GM12873 (cell line): ENCODE results near the gene SKP2.

ENCODE experiments used
- CTCF ChIP-seq: IDR thresholded peaks from 2 replicates; pipeline ENCODE4 v1.5.1; 2012; ENCODE audit warnings: low read depth, mild to moderate bottlenecking, moderate library complexity, low read length, control low read depth; ENCODE audit not compliant: insufficient read depth; ENCODE audit errors: missing control alignments

The SKP2 gene

GRCh38 chr5:36180556-36181350 lies 28.8 kb downstream of the SKP2 start:
- TF ChIP-seq CTCF: no peak

GRCh38 chr5:36181774-36182173 lies 29.9 kb downstream of the SKP2 start:
- TF ChIP-seq CTCF: no peak

- no peak for TF ChIP-seq CTCF
These were observed 41.8 kb downstream of the SKP2 start for GRCh38 chr5:36193746-36194145.

DNA sequence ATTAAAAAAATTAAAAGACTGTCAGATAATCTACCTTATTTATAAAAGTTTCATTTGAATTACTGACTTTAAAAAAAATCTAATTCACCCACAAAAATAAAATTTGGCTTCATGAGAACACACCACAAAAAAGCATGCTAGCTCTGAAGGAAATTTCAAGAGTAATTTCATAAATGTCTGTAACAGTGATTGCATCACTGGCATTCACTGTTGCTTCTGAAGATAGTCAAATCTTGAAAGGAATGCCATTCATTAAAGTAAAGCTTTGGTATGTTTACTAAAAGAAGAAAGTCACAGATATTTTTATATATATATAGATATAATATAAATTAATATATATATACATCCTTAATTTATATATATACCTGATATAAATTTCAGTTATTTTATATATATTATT lies 46.4 kb downstream of the SKP2 start:
- TF ChIP-seq CTCF: no peak

DNA sequence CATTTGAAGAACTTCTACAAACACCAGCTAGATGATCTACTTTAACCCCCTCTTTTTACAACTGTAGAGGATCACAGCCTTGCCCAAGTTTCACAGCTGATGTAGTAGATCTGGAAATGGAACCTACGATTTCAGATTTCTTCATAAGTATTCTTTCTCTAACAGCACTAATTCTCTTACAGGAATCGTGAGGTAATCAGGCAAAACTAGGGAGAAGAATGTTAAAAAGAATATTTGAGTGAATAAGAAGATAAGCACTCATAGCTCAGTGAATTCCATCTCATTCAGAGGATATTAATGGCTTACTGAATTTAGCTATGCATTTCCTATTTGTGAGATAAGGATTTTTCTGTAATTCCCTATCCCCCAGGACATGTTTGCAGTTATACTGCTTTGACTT lies 47.7 kb downstream of the SKP2 start:
- TF ChIP-seq CTCF: no peak

- TF ChIP-seq CTCF: no peak
These were observed 48.6 kb downstream of the SKP2 start for GRCh38 chr5:36200513-36200912.

DNA sequence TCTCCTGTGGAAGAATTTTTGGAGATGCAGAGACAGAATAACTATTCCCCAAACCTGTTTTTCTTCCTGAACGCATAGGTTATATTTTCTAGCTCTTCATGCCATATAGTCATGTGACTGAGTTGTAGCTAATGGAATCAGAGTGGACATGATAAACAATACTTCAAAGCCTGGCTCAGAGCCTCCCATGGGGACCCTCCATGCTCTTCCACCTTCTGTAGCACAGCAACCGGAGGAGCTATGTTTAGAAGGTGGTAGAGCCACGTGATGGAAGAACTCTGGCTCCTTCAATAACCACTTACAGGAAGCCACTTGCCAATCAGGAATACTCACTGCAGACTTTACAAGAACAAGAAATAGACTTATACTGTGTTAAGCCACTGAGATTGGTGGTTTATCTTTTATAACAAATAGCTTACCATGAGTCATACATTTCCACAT lies 50.6 kb downstream of the SKP2 start:
- no peak for TF ChIP-seq CTCF

- no peak for TF ChIP-seq CTCF
These were observed 53.4 kb downstream of the SKP2 start for GRCh38 chr5:36205329-36205728.
